Stimulated activated effector memory CD8-positive, alpha-beta T cell treated with anti-CD3 and anti-CD28 coated beads, Interleukin-12 subunit alpha, Interleukin-12 subunit beta, amount 100 ng/mL, for 72 hours (primary cell): ENCODE data around the gene TRIM16.
"Not testable (repeated sequence)": the region's sequence is repeated elsewhere in the genome, so short reads cannot be mapped to it uniquely, and the experiment has no call there.

Source experiments
- ATAC-seq: fragments of 150-1000 bp; cut with Tn5 transposase; 2 replicates; pipeline ENCODE4 v1.10.0; 2021
- DNase-seq, 2 donors: peaks; one replicate each; pipeline ENCODE4 v3.0.0; 2021 to 2022; ENCODE audit warnings: low spot score in 2 of 2
- H3K27ac Mint-ChIP-seq: one replicate; pipeline ENCODE4 v1.8.0; 2022; ENCODE audit warnings: mild to moderate bottlenecking, mixed read lengths
- H3K36me3 Mint-ChIP-seq: one replicate; pipeline ENCODE4 v1.8.0; 2022; ENCODE audit warnings: mild to moderate bottlenecking, mixed read lengths
- H3K4me1 Mint-ChIP-seq: one replicate; pipeline ENCODE4 v1.8.0; 2022; ENCODE audit warnings: mixed read lengths
- H3K4me3 Mint-ChIP-seq: one replicate; pipeline ENCODE4 v1.8.0; 2022; ENCODE audit warnings: mild to moderate bottlenecking, mixed read lengths
- H3K9me3 Mint-ChIP-seq: one replicate; pipeline ENCODE4 v1.8.0; 2022; ENCODE audit warnings: mixed read lengths

TRIM16 gene

GRCh38 chr17:15648386-15648785 is 35.7 kb downstream of the TRIM16 start:
- DNase-seq (no peak), ATAC-seq (no peak)
- peaks cover 13% of the 10 kb centered on the region for H3K4me1 Mint-ChIP-seq
- no peaks in the 10 kb centered on the region for H3K9me3 Mint-ChIP-seq
- H3K4me3 Mint-ChIP-seq: no peak overlapping the region
- H3K36me3 Mint-ChIP-seq: no peaks in the 10 kb centered on the region
- H3K27ac Mint-ChIP-seq: no peak overlapping the region

GRCh38 chr17:15645942-15646312 is 38.2 kb downstream of the TRIM16 start:
- not testable (repeated sequence) for ATAC-seq, H3K4me1 Mint-ChIP-seq, DNase-seq, H3K4me3 Mint-ChIP-seq, H3K9me3 Mint-ChIP-seq, H3K36me3 Mint-ChIP-seq
- peak overlapping the region; percentile 40 for H3K27ac Mint-ChIP-seq

- not testable (repeated sequence) for H3K9me3 Mint-ChIP-seq, DNase-seq, H3K4me1 Mint-ChIP-seq, H3K36me3 Mint-ChIP-seq, ATAC-seq, H3K4me3 Mint-ChIP-seq
- H3K27ac Mint-ChIP-seq: peak overlapping the region; percentile 40
Observed at GRCh38 chr17:15645099-15645941, 38.8 kb downstream of the TRIM16 start.

GRCh38 chr17:15642505-15643251 is 41.4 kb downstream of the TRIM16 start:
- not testable (repeated sequence) for H3K36me3 Mint-ChIP-seq, H3K9me3 Mint-ChIP-seq, H3K4me1 Mint-ChIP-seq, H3K4me3 Mint-ChIP-seq, ATAC-seq, DNase-seq, H3K27ac Mint-ChIP-seq

- ATAC-seq, H3K36me3 Mint-ChIP-seq, H3K9me3 Mint-ChIP-seq, H3K27ac Mint-ChIP-seq, DNase-seq, H3K4me3 Mint-ChIP-seq, H3K4me1 Mint-ChIP-seq: not testable (repeated sequence)
Observed at GRCh38 chr17:15642014-15642413, 42.1 kb downstream of the TRIM16 start.

- ATAC-seq, H3K27ac Mint-ChIP-seq, DNase-seq, H3K9me3 Mint-ChIP-seq, H3K4me1 Mint-ChIP-seq, H3K4me3 Mint-ChIP-seq: not testable (repeated sequence)
- H3K36me3 Mint-ChIP-seq: peaks cover 21% of the 10 kb centered on the region
Observed at GRCh38 chr17:15630930-15631453, 53.1 kb downstream of the TRIM16 start.

- Mint-ChIP-seq H3K27ac (peak overlapping the region; percentile 8), H3K36me3 (peaks cover 21% of the 10 kb centered on the region)
- DNase-seq, H3K4me3 Mint-ChIP-seq, H3K9me3 Mint-ChIP-seq, H3K4me1 Mint-ChIP-seq, ATAC-seq: not testable (repeated sequence)
Observed at GRCh38 chr17:15629991-15630390, 54.1 kb downstream of the TRIM16 start.

- not testable (repeated sequence) for H3K27ac Mint-ChIP-seq, H3K4me3 Mint-ChIP-seq, H3K4me1 Mint-ChIP-seq, ATAC-seq, DNase-seq, H3K9me3 Mint-ChIP-seq
- H3K36me3 Mint-ChIP-seq: peaks cover 15% of the 10 kb centered on the region
Observed at GRCh38 chr17:15623661-15624209, 60.4 kb downstream of the TRIM16 start.

- H3K27ac Mint-ChIP-seq, H3K4me3 Mint-ChIP-seq, H3K9me3 Mint-ChIP-seq, ATAC-seq, DNase-seq, H3K4me1 Mint-ChIP-seq: not testable (repeated sequence)
- peaks cover 12% of the 10 kb centered on the region for H3K36me3 Mint-ChIP-seq
Observed at GRCh38 chr17:15623255-15623654, 60.9 kb downstream of the TRIM16 start.

GRCh38 chr17:15622124-15622523 is 62.0 kb downstream of the TRIM16 start:
- H3K27ac Mint-ChIP-seq, H3K4me3 Mint-ChIP-seq, DNase-seq, H3K36me3 Mint-ChIP-seq, H3K4me1 Mint-ChIP-seq, ATAC-seq, H3K9me3 Mint-ChIP-seq: not testable (repeated sequence)

GRCh38 chr17:15619331-15620058 is 64.6 kb downstream of the TRIM16 start, which contains the start of gene FBXW10B:
Gene FBXW10B (minus strand): TSS chr17:15619704. CDS start chr17:15619512, 192 bp downstream.
- not testable (repeated sequence) for H3K27ac Mint-ChIP-seq, H3K4me3 Mint-ChIP-seq, H3K36me3 Mint-ChIP-seq, DNase-seq, ATAC-seq, H3K4me1 Mint-ChIP-seq, H3K9me3 Mint-ChIP-seq

GRCh38 chr17:15616828-15617227 is 67.3 kb downstream of the TRIM16 start:
- not testable (repeated sequence) for H3K4me3 Mint-ChIP-seq, H3K9me3 Mint-ChIP-seq, DNase-seq, H3K36me3 Mint-ChIP-seq, ATAC-seq, H3K27ac Mint-ChIP-seq, H3K4me1 Mint-ChIP-seq

GRCh38 chr17:15615850-15616249 is 68.3 kb downstream of the TRIM16 start:
- not testable (repeated sequence) for H3K9me3 Mint-ChIP-seq, H3K36me3 Mint-ChIP-seq, H3K4me3 Mint-ChIP-seq, H3K4me1 Mint-ChIP-seq, ATAC-seq, H3K27ac Mint-ChIP-seq, DNase-seq

- not testable (repeated sequence) for H3K4me3 Mint-ChIP-seq, H3K9me3 Mint-ChIP-seq, DNase-seq, H3K36me3 Mint-ChIP-seq, H3K4me1 Mint-ChIP-seq, H3K27ac Mint-ChIP-seq, ATAC-seq
Observed at GRCh38 chr17:15613111-15613510, 71.0 kb downstream of the TRIM16 start.

GRCh38 chr17:15592960-15593359 is 91.2 kb downstream of the TRIM16 start:
- H3K4me3 Mint-ChIP-seq, DNase-seq, H3K27ac Mint-ChIP-seq, ATAC-seq, H3K36me3 Mint-ChIP-seq, H3K9me3 Mint-ChIP-seq: not testable (repeated sequence)
- peaks cover 27% of the 10 kb centered on the region for H3K4me1 Mint-ChIP-seq
